PC-3 (cell line): ENCODE results near the gene ENTPD7. TPM values are rescaled to one million over a fixed set of nuclear protein-coding genes. Genes with fewer than 3 reads are reported as not detected.

Experiments used
- ATAC-seq: fragments of 200-7000 bp; cut with Tn5 transposase; 2 replicates; pipeline ENCODE4 v1.9.1; 2020; ENCODE audit warnings: mild to moderate bottlenecking, moderate library complexity
- BruUV-seq: library from RNA; stranded (reverse); fragments of 400-500 nt; replicated peaks from 2 replicates; lab custom pipeline; 2021; lab: Mats Ljungman, UMichigan
- CTCF ChIA-PET: fragments of 300-600 bp; sonication (Branson Sonifier 250); formaldehyde crosslinking; loops from one replicate; lab custom pipeline; 2022; ENCODE audit warnings: antibody characterized with exemption; lab: Charles Lee
- POLR2A ChIA-PET: fragments of 300-600 bp; sonication (Branson Sonifier 250); formaldehyde crosslinking; loops from one replicate; lab custom pipeline; 2022; ENCODE audit warnings: antibody characterized with exemption; ENCODE audit not compliant: unreplicated experiment; lab: Charles Lee
- DNase-seq: peaks from one replicate; pipeline ENCODE4 v3.0.0-alpha.2; 2015
- H2AFZ ChIP-seq: fragments of 300-600 bp; sonication (generic); 2 replicates; pipeline ENCODE4 v1.6.0; 2016; ENCODE audit warnings: antibody characterized with exemption, low read length
- H3F3A ChIP-seq: fragments of 300-600 bp; sonication (generic); one replicate; pipeline ENCODE4 v1.6.0; 2017; ENCODE audit warnings: antibody characterized with exemption, low read length, control low read depth, mild to moderate bottlenecking; ENCODE audit not compliant: unreplicated experiment
- H3K27ac ChIP-seq: fragments of 300-600 bp; sonication (generic); 2 replicates; pipeline ENCODE4 v1.5.1; 2016; ENCODE audit warnings: mild to moderate bottlenecking, low read length
- H3K27me3 ChIP-seq: fragments of 300-600 bp; sonication (generic); 2 replicates; pipeline ENCODE4 v1.6.1; 2016; ENCODE audit warnings: low read length, mixed read lengths
- H3K36me3 ChIP-seq: fragments of 300-600 bp; sonication (generic); 2 replicates; pipeline ENCODE4 v1.6.1; 2016; ENCODE audit warnings: low read depth, mixed run types, low read length, mixed read lengths
- H3K4me1 ChIP-seq: fragments of 300-600 bp; sonication (generic); 2 replicates; pipeline ENCODE4 v1.5.1; 2016; ENCODE audit warnings: low read length; ENCODE audit not compliant: insufficient read depth
- H3K4me2 ChIP-seq: fragments of 300-600 bp; sonication (generic); 2 replicates; pipeline ENCODE4 v1.6.0; 2016; ENCODE audit warnings: low read length
- H3K4me3 ChIP-seq: fragments of 300-600 bp; sonication (generic); 2 replicates; pipeline ENCODE4 v1.5.1; 2016; ENCODE audit warnings: mild to moderate bottlenecking, low read length, mixed read lengths
- H3K79me2 ChIP-seq: fragments of 300-600 bp; sonication (generic); 2 replicates; pipeline ENCODE4 v1.6.1; 2017; ENCODE audit warnings: low read length, mixed read lengths
- H3K9ac ChIP-seq: fragments of 300-600 bp; sonication (generic); 2 replicates; pipeline ENCODE4 v1.6.0; 2016; ENCODE audit warnings: mild to moderate bottlenecking, low read length
- H3K9me2 ChIP-seq: fragments of 300-600 bp; sonication (generic); replicated peaks from 2 replicates; pipeline ENCODE4 v1.6.1; 2016; ENCODE audit warnings: mixed run types, low read length, mixed read lengths
- H3K9me3 ChIP-seq: fragments of 300-600 bp; sonication (generic); 2 replicates; pipeline ENCODE4 v1.6.1; 2016; ENCODE audit warnings: low read length, mixed read lengths
- H4K20me1 ChIP-seq: fragments of 300-600 bp; sonication (generic); 2 replicates; pipeline ENCODE4 v1.6.1; 2016; ENCODE audit warnings: low read length, mixed read lengths
- CTCF ChIP-seq: fragments of 300-600 bp; sonication (generic); conservative IDR thresholded peaks from 2 replicates; pipeline ENCODE4 v1.5.1; 2017; ENCODE audit warnings: antibody characterized with exemption, low read depth, mild to moderate bottlenecking, low read length
- EZH2 ChIP-seq: fragments of 300-600 bp; sonication (generic); IDR thresholded peaks from one replicate; pipeline ENCODE4 v1.6.1; 2017; ENCODE audit warnings: antibody characterized with exemption, mild to moderate bottlenecking, low read length; ENCODE audit not compliant: unreplicated experiment
- EZH2phosphoT487 ChIP-seq: fragments of 300-600 bp; sonication (generic); IDR thresholded peaks from 2 replicates; pipeline ENCODE4 v1.6.1; 2018; ENCODE audit warnings: mild to moderate bottlenecking, antibody characterized with exemption, low read length, borderline replicate concordance
- intact Hi-C: fragments of 100-400 bp; cut with micrococcal nuclease; formaldehyde crosslinking; loops from 2 replicates; pipeline ENCODE4 v1.9.0; 2023
- total RNA-seq: library from RNA; depleted of rRNA; stranded (reverse); fragments of >200 nt; gene quantifications from 2 replicates; pipeline ENCODE4 v1.2.3, GENCODE V29; 2014

The ENTPD7 gene
- total RNA-seq, 1 experiment from 2014 or later: 6.8 TPM

DNA sequence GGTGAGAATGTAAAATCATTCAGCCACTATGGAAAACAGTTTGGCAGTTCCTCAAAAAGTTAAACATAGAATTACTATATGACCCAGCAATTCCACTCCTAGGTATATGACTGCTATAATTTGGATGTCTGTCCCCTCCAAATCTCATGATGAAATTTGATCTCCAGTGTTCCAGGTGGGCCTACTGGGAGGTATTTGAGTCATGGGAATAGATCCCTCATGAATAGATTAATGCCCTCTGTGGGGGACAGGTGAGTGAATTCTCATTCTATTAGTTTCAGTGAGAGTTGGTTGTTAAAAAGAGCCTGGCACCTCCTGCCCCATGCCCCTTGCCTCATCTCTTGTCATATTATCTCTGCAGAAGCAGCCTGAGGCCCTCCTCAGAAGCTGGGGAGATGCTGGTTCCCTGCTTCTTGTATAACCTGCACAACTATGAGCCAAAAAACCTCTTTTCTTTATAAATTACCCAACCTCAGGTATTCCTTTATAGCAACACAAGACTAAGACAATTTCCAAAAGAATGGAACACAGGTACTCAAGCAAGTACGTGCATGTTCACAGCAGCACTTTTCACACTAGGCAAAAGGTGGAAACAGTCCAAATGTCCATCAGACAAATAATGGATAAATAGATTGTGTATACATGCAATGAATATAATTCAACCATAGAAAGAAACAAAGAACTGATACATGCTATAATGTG lies 30.2 kb upstream of the ENTPD7 start:
- Histone ChIP-seq H3K9ac (no peak overlapping the region), H3K4me3 (no peak overlapping the region), H3K4me1 (no peaks in the 10 kb centered on the region), H3K4me2 (no peak overlapping the region), H2AFZ (no peak overlapping the region), H3K9me3 (no peaks in the 10 kb centered on the region), H4K20me1 (no peaks in the 10 kb centered on the region), H3K79me2 (no peaks in the 10 kb centered on the region), H3F3A (no peaks in the 10 kb centered on the region), H3K36me3 (no peaks in the 10 kb centered on the region), H3K27me3 (no peaks in the 10 kb centered on the region), H3K27ac (no peak overlapping the region), H3K9me2 (no peaks in the 10 kb centered on the region)
- ATAC-seq: no peak
- ChIA-PET POLR2A (no interaction called here), CTCF (no interaction called here)
- intact Hi-C loops: no loop called here
- no peak for TF ChIP-seq EZH2
- no peak for TF ChIP-seq EZH2phosphoT487
- TF ChIP-seq CTCF: no peak
- no TSS peak for BruUV-seq
- no peak for DNase-seq

DNA sequence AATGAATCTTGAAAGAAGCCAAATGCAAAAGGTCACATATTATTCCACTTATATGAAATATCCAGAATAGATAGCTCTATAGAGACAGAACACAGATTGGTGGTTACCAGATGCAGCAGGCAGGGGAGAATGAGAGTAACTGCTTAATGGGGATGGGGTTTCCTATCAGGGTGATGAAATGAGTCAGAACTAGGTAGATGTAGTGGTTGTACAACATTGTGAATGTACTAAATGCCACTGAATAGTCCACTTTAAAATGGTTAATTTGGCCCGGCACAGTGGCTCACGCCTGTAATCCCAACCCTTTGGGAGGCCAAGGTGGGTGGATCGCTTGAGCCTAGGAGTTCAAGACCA lies 29.7 kb upstream of the ENTPD7 start:
- ATAC-seq: no peak
- TF ChIP-seq CTCF (no peak), EZH2phosphoT487 (no peak), EZH2 (no peak)
- no peaks in the 10 kb centered on the region for H3K4me1 ChIP-seq
- H3K79me2 ChIP-seq: no peaks in the 10 kb centered on the region
- H3K36me3 ChIP-seq: no peaks in the 10 kb centered on the region
- no peaks in the 10 kb centered on the region for H3K9me3 ChIP-seq
- H3K27ac ChIP-seq: no peak overlapping the region
- H3K9ac ChIP-seq: no peak overlapping the region
- intact Hi-C loops: no loop called here
- CTCF ChIA-PET: no interaction called here
- POLR2A ChIA-PET: no interaction called here
- no peaks in the 10 kb centered on the region for H3K27me3 ChIP-seq
- H3K4me3 ChIP-seq: no peak overlapping the region
- no TSS peak for BruUV-seq
- no peaks in the 10 kb centered on the region for H3K9me2 ChIP-seq
- no peaks in the 10 kb centered on the region for H4K20me1 ChIP-seq
- no peak overlapping the region for H3K4me2 ChIP-seq
- no peak for DNase-seq
- no peaks in the 10 kb centered on the region for H3F3A ChIP-seq
- H2AFZ ChIP-seq: no peak overlapping the region

- no peak overlapping the region for H2AFZ ChIP-seq
- ATAC-seq (peak; percentile 77), DNase-seq (peak; percentile 53)
- no peaks in the 10 kb centered on the region for H3K79me2 ChIP-seq
- TF ChIP-seq CTCF (peak; percentile 64), EZH2phosphoT487 (no peak)
- CTCF ChIA-PET: interaction anchor here (1.6 kb wide), 1 partner anchor 9 kb away, joined by 3 read pairs; no protein-coding TSS in a partner anchor
- H3K9me2 ChIP-seq: no peaks in the 10 kb centered on the region
- no peak overlapping the region for H3K9ac ChIP-seq
- intact Hi-C loops: loop anchor here (1.0 kb wide), 2 partner anchors 53 to 81 kb away; no protein-coding TSS in a partner anchor
- no peaks in the 10 kb centered on the region for H3K9me3 ChIP-seq
- no TSS peak for BruUV-seq
- no peaks in the 10 kb centered on the region for H3K4me1 ChIP-seq
- no peak overlapping the region for H3K4me2 ChIP-seq
- H4K20me1 ChIP-seq: no peaks in the 10 kb centered on the region
- no peaks in the 10 kb centered on the region for H3F3A ChIP-seq
- POLR2A ChIA-PET: no interaction called here
- H3K36me3 ChIP-seq: no peaks in the 10 kb centered on the region
- no peak overlapping the region for H3K4me3 ChIP-seq
- H3K27me3 ChIP-seq: no peaks in the 10 kb centered on the region
- H3K27ac ChIP-seq: no peak overlapping the region
Observed at GRCh38 chr10:99630433-99630832, 28.9 kb upstream of the ENTPD7 start.
